ENCODE results near the gene FPR3.
"Not testable (repeated sequence)": the region's sequence is repeated elsewhere in the genome, so short reads cannot be mapped to it uniquely, and the experiment has no call there.

Gene FPR3

DNA sequence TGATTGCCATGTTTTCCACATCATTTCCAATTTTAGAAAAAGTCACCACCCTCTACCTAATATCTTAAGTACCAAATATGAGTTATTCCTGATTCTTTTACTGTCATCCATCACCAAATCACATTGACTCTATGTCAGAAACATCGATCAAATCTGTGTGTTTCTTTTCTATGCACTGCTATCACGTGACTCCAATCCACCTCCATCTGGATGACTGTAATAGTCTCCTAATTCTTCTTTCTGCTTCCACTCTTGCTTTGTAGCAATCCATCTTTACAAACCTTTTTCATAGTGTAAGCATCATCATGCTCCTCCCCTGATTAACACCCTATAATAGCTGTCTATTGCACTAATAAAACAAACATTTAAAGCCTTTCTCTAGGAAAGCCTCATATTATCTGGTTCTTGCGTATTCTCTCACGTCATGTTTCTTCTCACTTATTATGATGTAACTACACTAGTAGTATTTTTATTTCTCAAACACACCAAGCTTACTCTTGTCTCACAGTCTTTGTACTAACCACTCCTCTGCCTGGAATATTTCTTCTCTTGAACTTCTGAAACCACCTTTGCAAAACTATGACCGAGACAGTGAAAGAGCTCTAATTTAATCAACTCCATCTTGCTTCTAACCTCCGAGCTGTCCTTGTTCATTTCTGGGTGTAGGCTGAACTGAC is 10.7 kb upstream of the FPR3 start:
- DNase-seq, result no peak

DNA sequence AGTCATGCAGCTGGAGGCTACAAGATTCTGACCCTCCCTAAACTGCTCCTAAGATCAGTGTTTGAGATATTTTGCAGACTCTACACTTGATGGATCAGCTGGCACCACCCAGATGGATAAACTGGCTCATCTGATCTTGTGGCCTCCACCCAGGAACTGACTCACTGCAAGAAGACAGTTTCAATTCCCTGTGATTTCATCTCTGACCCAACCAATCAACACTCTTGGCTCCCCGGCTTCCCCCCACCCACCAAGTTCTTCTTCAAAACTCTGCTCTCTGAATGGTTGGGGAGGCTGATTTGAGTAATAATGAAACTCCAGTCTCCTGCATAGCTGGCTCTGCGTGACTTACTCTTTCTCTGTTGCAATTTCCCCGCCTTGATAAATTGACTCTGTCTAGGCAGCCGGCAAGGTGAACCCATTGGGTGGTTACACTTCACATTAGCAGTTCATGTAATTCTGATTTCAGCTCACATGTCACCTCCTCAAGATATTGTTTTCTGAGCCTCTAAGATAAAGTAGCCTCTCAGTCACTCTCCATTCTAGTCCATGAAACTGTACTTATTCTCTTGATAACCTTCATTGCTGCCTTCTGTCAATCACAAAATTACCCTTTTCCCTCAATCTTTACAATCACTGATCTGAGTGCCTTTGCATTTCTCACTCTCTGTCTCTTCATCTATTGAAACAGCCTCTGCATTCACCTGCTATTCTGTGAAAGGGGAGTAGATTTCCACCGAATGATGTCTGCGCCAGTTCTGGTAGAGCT is 9.9 kb upstream of the FPR3 start:
- no peak for DNase-seq

DNA sequence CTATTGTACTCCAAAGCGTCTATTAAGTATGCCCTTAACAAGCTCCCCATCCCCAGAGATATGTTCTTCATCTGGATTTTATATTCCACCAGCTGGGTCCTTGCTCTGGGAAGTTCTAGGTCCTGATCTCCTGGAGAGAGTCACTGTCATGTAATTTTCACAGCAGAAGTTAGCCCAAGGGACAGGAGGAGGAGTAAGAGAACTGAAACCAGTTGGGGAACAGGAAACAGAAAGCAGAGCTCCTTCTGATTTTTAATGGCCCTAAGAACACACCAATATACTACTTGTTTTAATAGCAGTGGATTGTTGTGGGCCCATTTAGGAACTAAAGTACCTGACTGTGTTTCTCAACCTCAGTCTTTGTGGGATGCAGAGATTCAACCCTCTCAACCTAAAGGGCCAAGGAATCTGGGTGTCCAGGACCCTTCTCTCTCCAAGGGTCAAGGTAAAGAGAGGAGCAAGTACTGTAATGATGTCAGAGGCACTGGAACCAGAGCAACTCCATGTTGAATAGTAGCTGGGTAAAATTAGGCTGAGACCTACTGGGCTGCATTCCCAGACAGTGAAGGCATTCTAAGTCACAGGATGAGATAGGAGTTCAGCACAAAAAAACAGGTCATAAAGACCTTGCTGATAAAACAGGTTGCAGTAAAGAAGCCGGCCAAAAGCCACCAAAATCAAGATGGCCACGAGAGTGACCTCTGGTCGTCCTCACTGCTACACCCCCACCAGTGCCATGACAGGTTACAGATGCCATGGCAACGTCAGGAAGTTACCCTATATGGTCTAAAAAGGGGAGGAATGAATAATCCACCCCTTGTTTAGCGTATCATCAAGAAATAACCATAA is 8.1 kb upstream of the FPR3 start:
- DNase-seq, result no peak

DNA sequence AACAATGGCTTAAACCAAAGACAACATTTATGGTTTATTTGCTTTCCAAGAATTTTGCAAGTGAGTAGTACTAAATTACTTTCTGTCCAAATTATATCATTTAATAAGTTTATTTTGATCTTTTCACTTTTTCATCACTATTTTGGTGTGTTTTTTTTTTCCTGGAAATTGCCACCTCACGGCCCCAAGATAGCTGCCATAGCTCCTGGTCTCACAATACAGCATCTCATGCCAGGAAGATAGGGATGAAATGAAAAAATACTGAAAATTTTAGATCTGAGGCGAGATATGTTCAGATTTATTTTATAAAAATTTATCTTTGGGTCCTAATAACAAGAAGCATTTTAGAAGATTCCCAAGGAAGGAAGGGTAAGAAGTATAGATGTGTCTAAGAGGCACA is 6.9 kb upstream of the FPR3 start:
- no peak for DNase-seq

DNA sequence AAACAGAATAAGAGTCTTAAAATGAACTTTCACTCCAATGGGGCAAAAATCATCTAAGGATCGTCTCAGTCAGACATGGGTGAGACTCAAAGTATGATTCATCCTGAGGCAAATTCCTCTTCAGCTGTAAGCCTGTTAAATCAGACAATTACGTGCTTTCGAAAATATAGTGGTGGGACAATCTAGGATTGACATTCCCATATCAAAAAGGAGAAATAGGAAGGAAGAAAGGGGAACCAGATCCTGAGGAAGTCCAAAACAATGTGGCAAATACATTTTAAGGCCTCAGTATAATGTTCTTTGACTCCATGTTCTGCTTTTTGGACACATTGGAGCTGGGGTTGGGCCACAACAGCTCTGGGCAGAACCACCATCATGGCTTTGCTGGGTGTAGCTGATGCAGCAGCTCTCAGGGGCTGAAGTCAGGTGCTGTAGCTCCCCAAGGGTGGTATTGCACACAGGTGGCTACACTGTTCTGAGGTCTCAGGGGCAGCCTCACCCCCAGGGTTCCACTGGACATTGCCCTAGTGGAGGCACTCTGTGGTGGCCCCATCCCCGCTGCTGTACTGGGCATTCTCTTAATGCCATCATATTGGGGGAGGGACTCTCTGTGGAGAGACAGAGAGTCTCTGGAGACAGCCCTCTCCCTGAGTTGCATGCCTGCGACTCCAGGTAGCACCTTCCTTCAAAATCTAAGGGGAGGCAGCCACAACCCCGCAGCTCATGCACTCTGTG is 5.7 kb upstream of the FPR3 start:
- no peak for DNase-seq

DNA sequence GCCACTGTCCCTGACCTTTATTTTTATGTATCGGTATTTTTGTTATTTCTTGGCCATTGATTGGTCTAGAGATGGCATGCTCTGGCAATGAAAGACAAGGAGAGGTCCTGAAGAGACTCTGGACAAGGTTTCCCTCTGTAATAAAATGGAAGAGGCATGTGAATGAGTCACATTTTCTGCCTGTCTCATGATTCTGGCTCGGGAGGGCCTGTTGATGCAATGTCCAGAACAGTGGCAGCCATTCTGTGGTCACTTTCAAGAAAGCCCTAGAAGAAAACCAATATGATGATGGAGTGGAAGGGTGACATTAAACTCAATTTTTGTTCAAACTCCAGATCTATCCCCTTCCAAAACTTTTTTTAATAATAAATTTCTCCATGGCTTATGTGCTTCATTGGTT is 2.0 kb upstream of the FPR3 start:
- DNase-seq, result no peak

DNA sequence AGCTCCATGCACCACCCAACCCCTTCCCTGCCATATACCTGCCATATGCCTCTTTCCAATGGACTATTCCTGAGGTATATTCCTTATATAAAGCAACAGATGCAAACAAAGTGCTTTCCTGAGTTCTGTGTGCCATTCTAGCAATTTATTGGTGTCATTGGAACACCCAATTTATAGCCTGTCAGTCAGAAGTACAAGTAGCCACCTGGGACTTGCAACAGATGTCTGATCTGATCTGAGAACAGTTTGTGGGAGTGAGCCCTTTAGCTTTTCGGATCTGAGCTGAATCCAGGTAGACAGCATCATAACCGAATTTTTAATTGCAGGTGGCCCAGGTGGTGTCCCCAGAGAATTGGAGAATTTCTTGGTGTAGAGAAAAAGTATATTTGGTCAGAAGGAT is 963 bp upstream of the FPR3 start:
- DNase-seq, result no peak

DNA sequence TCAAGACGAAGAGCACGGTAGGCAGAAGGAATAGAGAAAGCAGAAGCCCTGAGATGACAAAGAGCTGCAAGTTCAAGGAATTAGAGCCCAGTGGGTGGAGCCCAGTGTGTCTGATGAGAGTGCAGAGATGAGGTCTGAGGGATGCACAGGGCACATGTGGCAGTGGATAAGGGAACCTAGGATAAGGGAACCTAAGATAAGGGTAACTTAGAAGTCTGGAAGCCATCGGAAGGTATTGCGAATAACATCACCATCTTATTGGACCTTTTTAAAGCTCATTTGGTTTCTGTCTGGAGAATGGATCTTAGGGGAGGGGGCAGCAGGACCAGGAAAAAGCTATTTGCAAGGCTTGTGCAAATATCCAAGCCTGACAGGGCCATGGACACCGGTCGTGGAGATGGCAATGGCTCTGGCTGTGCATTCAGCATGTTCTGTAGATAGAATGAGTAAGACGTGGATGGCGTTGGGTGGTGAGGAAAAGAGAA is 1.3 kb downstream of the FPR3 start:
- DNase-seq, result no peak

DNA sequence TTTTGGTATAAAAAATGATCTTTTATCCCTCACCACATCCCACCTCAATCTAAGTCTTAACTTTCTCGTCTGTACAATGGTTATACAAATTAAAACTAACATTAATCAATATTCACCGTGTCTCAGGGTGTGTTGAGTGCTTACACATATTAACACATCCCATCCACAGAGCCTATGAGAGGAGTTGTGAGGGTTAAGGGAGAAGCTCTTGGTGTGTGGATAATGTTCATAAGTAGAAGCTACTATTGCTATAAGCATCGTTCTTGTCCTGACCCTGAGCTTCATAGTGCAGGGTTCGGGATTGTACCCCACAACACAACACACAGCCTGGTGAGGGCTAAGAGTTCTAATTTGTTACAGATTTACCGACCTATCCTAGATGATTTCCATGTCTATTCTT is 2.5 kb downstream of the FPR3 start:
- DNase-seq, result no peak

DNA sequence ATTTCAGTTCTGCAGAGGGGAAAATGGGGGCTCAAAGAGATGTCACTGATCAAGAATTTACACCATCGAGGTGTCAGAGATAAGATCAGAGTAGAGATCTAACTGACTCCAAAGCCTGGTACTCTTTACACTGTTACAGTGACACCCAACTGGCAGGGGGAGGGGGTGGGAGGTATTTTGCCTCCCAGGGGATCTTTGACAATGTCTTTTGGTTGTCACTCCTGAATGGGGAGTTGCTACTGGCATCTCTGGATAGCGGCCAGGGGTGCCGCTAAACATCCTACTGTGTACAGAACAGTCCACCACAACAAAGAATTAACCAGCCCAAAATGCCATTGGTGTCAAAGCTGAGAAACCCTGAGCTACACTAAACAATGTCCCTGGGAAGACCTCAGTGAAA is 3.1 kb downstream of the FPR3 start:
- DNase-seq, result no peak

DNA sequence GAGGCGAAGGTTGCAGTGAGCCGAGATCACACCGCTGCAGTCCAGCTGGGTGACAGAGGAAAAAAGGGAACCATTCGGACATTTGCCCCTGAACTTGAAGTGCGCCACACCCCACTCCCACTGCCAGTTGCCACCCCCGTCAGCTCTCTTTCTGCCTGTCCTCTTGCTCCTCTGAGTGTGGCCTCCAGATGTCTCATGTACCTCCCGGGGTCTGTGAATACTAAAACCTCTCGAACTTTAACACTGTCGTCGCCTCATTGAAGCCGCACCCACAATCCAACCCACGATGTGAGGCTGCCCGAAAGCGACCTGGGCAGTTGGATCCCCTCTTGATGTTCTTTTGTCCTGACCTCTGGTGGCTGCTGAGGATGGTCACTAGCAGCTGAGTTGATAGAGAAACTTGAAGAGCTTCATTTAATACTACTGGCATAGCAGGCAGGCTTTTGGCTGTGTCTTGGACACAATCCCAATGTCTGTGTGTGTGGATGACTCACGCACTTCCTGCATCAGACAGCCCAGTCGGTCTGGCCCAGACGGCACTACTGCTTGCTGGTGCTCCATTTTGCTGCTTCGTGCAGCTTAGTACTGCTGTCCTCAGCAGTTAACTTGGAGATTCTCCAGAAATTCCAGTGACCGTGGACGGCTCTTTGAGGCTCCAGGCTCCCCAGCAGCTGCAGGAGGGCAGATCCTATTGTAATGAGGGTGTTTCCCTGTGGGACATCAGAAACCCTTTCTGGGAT is 4.2 kb downstream of the FPR3 start:
- no peak for DNase-seq

DNA sequence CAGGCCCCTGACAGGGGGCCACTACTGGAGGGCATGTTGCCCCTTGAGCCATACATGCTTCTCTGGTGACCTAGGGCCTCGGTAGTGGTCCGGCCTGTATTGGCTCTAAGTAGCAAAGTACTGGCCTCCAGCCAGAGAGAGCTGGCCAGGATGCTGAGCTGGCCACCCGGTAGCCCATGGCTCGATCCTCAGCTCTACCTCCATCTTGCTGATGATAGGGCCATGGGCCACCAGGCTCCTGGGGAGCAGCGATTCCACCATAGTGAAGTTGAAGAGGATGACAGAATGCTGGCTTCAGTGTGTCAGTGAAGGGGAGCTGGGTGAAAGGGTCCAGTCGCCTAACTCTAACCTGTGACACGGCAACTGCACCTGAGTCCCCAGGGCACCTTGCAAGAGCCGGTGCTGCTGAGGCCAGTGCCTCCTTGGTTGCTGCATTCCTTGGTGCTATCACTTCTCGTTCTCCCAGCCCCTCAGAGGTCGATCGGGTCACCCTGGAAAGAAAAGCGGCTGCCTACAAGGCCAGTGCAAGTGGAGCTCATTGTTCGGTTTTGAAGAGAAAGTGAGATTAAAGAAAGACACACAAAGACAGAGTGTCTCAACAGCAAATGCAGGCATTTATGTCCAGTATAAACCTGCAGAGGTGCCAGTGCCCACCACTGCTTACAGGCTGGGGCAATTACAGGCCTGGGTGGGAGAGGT is 5.0 kb downstream of the FPR3 start:
- DNase-seq, result no peak

DNA sequence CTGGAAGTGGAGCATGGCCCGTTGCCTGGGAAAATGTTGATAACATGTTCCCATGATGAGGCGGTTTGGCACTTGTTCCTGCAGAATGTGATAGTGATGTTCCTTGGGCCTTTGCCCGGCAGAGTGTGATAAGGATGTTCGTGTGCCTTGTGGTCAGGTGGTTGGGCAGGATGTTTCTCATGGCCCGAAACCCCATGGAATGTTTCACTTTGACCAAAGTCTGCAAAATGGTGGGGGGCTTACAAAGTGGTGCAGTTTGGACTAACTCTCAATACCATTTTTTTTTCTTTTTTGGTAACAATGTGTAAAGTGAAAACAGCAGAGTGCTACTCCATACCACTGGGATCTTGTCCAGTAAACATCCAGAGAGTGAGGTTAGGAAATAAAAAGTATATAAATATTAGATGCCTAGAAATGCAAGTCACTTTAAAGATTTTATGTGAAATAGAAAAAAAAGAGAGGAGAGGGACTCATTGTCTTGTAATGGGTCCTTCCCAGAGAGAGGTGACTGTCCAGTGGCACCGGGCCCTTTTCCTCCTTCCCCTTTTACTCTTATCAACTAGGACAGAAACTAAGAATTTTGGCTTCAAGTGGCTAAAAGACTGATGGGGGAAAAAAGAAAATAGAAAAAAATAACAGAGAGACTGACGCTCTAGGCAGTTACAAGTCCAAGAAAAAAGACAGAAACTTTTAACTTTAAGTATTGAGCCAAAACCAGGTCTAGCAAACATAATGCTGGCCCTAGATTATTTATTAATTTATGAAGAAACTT is 5.7 kb downstream of the FPR3 start:
- DNase-seq, result no peak

DNA sequence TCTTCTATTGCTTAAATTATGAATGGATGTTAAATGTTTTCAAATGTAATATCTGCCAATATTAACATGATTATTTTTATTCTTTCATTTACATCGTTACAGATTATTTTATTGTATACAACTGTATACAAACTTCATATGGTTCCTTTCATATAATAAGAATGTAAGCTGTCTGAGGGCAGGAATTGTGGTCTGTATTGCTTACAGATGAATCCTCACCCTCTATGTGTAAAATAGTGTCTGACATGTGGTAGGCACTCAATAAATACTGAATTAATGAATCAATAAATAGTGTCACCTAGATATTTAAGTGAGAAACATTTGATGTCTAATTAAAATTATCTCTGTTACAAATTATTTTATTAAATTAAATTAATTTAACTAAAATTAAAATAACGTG is 7.8 kb downstream of the FPR3 start:
- DNase-seq, result no peak

DNA sequence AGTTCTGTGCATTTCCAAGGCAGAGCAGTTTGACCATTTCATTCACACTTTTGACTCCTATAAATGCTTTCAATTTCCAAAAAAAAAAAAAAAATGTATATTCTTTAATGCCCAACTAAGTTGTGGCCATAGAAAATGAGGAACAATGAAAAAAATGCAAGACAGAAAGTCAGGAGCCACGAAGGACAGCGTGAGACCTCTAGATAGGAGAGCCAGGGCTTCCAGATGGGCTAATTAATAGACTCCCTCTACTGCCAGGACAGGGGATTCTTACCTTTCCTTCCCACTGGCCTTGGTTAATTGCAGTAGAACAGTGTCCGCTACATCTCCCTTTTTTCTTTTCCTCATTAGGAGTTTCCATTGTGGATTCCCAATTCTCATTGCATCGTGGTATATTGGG is 8.6 kb downstream of the FPR3 start:
- no peak for DNase-seq

DNA sequence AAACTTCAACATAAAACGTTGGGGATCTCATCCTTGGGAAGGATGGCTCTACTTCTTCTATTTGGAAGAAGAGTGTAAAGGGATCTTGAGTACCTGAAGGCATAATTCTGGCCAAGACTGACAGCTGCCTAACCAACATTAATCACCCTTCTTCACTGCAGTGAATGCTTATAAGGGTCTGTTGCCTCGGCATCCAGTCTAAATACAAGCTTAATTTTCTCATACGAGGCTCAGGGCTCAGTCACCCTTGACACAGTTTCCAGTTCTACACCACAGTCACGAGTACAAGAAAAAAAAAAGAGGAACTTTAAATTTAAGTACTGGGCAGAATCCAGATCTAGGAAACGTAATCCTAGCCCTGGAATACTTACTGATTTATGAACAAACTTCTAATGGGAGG is 9.0 kb downstream of the FPR3 start:
- DNase-seq, result no peak

DNA sequence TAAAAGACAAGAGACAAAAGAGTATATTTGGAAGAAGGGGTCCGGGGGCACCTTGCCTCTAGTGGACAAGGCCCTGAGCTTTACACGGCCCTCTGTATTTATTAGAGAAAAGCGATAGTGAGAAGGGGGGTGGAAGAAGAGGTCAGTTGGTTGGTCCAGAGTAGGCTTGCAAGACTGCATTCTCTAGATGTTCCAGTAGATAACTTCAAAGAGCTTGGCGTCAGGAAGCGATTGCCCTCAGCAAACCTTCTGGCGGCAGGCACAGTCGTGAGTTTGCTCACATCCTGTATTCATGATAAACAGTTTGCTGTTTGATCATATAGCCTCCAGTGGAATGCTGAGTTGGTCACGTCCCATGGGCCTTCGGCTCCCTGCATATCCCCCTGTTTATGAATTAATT is 9.8 kb downstream of the FPR3 start:
- DNase-seq, result not testable (repeated sequence)

DNA sequence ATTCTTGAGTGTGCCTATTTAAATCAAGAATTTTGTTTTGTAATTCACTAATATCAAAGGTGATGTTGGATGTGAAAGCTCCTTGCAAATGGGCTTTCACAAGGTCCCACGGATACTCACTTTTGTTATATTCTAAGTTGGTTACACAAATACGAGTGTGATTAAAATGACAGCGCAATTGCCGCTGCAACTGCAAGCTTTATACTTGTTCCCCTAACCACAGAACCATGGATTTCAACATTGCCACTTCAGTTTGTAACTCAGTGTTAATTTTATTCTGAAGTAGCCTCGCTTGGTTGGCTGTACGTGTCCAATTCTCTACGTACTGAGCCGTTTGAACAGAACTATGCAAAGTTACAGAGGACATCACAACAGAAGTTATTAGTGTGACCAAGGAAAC is 10.4 kb downstream of the FPR3 start:
- not testable (repeated sequence) for DNase-seq

DNA sequence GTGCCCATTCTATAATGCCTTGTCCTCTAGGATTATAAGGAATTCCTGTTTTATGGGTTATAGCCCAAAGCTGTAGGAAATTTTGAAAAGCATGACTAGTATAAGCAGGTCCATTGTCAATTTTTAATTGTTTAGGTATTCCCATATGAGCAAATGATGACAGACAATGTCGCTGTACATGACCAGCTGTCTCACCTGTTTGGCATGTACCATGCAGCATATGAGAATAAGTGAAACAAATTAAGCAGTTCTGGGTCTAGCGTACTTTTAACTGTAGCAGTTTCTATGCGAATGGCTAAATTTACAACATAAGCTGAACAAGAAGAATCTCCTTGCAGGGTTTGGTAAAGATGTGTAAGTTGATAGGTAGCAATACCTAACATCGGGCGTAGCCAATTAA is 11.6 kb downstream of the FPR3 start:
- not testable (repeated sequence) for DNase-seq

DNA sequence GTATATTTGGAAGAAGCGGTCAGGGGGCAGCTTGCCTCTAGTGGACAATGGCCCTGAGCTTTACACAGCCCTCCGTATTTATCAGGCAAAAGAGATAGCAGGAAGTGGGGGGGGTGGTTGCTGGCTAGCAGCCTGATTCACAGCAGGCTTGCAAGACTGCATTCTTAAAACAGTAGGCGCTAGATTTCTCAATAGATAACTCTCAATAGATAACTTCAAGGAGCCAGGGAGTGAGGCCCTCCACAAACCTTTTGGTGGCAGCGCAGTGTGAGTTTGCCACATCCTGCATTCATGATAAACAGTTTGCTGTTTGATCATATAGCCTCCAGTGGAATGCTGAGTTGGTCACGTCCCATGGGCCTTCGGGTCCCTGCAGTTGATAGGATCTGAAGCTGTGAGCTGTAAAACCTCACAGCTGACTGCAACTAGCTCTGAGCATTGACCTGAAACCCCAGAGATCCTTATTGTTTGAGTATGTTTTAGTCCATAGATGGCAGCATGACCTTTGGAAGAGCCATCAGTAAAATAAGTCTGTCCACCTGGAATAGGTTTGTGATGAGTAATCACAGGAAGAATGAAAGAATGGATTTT is 12.2 kb downstream of the FPR3 start:
- DNase-seq, result no peak

Measured in NCI-H2029 treated with DMSO at 0.1 percent for 48 hours (cell line).